HepG2 (cell line): ENCODE results near the gene CALML5. TPM values are rescaled to one million over a fixed set of nuclear protein-coding genes. Genes with fewer than 3 reads are reported as not detected.

ENCODE experiments used
- ATAC-seq: fragments of 200-7000 bp; cut with Tn5 transposase; 3 replicates; pipeline ENCODE4 v1.9.1; 2020; ENCODE audit warnings: mild to moderate bottlenecking, moderate library complexity
- BruUV-seq: library from RNA; stranded (reverse); fragments of 400-500 nt; replicated peaks from 2 replicates; lab custom pipeline; 2021; lab: Mats Ljungman, UMichigan
- CTCF ChIA-PET: fragments of 300-600 bp; formaldehyde crosslinking; extraction: SDS; loops from one replicate; lab custom pipeline; 2021; ENCODE audit warnings: low total read pairs, inconsistent platforms, low intra/inter-chr PET ratio; lab: Yijun Ruan, JAX
- POLR2A ChIA-PET: fragments of 350-600 bp; sonication (Branson Sonifier 250); formaldehyde crosslinking; loops from one replicate; lab custom pipeline; 2020; ENCODE audit warnings: antibody characterized with exemption, inconsistent platforms; lab: Yijun Ruan, JAX
- DNase-seq: peaks from one replicate; pipeline ENCODE4 v3.0.0-alpha.2; 2015; ENCODE audit warnings: low spot score
- FAIRE-seq: peaks from 3 replicates; lab custom pipeline; 2011; peaks lifted over from hg19 to GRCh38; lab: Jason Lieb, UNC
- H2AFZ ChIP-seq: one replicate; pipeline ENCODE4 v1.6.1; 2011; ENCODE audit warnings: low read length, inconsistent platforms
- H3K27ac ChIP-seq: fragments of 300-600 bp; 3 replicates; pipeline ENCODE4 v1.8.0; 2011; ENCODE audit warnings: mixed run types, mild to moderate bottlenecking, mixed read lengths, low read length, inconsistent platforms; ENCODE audit not compliant: insufficient read depth; ENCODE audit errors: extremely low read length
- H3K27me3 ChIP-seq, 2 experiments: fragments of 200-600 bp in 1 of 2; 2 replicates in 1 of 2; 3 replicates in 1 of 2; pipeline versions ENCODE4 v1.6.0 to v1.8.0; 2011; ENCODE audit warnings: low read length in 2 of 2, mild to moderate bottlenecking in 2 of 2, moderate library complexity in 2 of 2, inconsistent platforms in 1 of 2; ENCODE audit not compliant: insufficient read depth in 2 of 2, control insufficient read depth in 1 of 2
- H3K36me3 ChIP-seq, 2 experiments: fragments of 200-600 bp in 1 of 2; replicated peaks in 1 of 2; 2 replicates in 1 of 2; 3 replicates in 1 of 2; pipeline versions ENCODE4 v1.5.1 to v1.8.0; 2011; ENCODE audit warnings: low read length in 2 of 2, inconsistent platforms in 1 of 2; ENCODE audit not compliant: insufficient read depth in 2 of 2, control insufficient read depth in 1 of 2
- H3K4me1 ChIP-seq: 2 replicates; pipeline ENCODE4 v1.5.1; 2012; ENCODE audit warnings: low read length, inconsistent platforms; ENCODE audit not compliant: insufficient read depth
- H3K4me2 ChIP-seq: 2 replicates; pipeline ENCODE4 v1.6.0; 2011; ENCODE audit warnings: low read depth, low read length, inconsistent platforms
- H3K4me3 ChIP-seq, 3 experiments: fragments of 200-600 bp in 1 of 3; sonication (generic), shearing (Covaris generic) in 1 of 3; replicated peaks in 1 of 3; 2 replicates each; pipeline ENCODE4 v1.5.1; 2011 to 2016; ENCODE audit warnings: low read length in 3 of 3, inconsistent platforms in 2 of 3, low read depth in 2 of 3, mild to moderate bottlenecking in 2 of 3, control low read depth in 1 of 3, mixed read lengths in 1 of 3; ENCODE audit not compliant: insufficient read depth in 1 of 3
- H3K79me2 ChIP-seq: one replicate; pipeline ENCODE4 v1.6.1; 2011; ENCODE audit warnings: low read length, inconsistent platforms; ENCODE audit not compliant: insufficient read depth
- H3K9ac ChIP-seq: 2 replicates; pipeline ENCODE4 v1.6.0; 2011; ENCODE audit warnings: mild to moderate bottlenecking, low read depth, low read length, inconsistent platforms; ENCODE audit not compliant: insufficient read depth
- H3K9me3 ChIP-seq: 2 replicates; pipeline ENCODE4 v1.5.1; 2012; ENCODE audit warnings: mild to moderate bottlenecking, low read length
- H4K20me1 ChIP-seq: 2 replicates; pipeline ENCODE4 v1.6.0; 2011; ENCODE audit warnings: inconsistent platforms, mild to moderate bottlenecking, low read length, moderate library complexity; ENCODE audit not compliant: insufficient read depth
- ARID2 ChIP-seq: sonication (generic); formaldehyde crosslinking; IDR thresholded peaks from 2 replicates; pipeline ENCODE4 v1.8.1; 2022; ENCODE audit warnings: mild to moderate bottlenecking, missing genetic modification reagents, borderline replicate concordance
- FOXA1 ChIP-seq, 2 experiments: fragments of 450-650 bp in 1 of 2; sonication (generic) in 1 of 2; formaldehyde crosslinking in 1 of 2; IDR thresholded peaks; 2 replicates each; pipeline versions ENCODE4 v1.4.0 to v1.6.1; 2016 to 2020; ENCODE audit warnings: missing genetic modification reagents in 1 of 2
- IKZF1 ChIP-seq: fragments of 450-650 bp; IDR thresholded peaks from 2 replicates; pipeline ENCODE4 v1.7.1; 2016
- PHF8 ChIP-seq: sonication (generic); formaldehyde crosslinking; IDR thresholded peaks from 2 replicates; pipeline ENCODE4 v1.5.0; 2020; ENCODE audit warnings: missing genetic modification reagents
- SP1 ChIP-seq, 2 experiments: fragments of 450-650 bp in 1 of 2; sonication (generic) in 1 of 2; formaldehyde crosslinking in 1 of 2; IDR thresholded peaks; 2 replicates each; pipeline versions ENCODE4 v1.4.0 to v1.6.1; 2016 to 2020; ENCODE audit warnings: missing genetic modification reagents in 1 of 2
- ZNF782 ChIP-seq: sonication (generic); formaldehyde crosslinking; IDR thresholded peaks from 2 replicates; pipeline ENCODE4 v1.4.0; 2020; ENCODE audit warnings: missing genetic modification reagents, mild to moderate bottlenecking, borderline replicate concordance
- WGBS: methylation state at CpG from one replicate; pipeline ENCODE4 v1.1.6; 2017; ENCODE audit warnings: low lambda C conversion rate; 5-methylcytosine and 5-hydroxymethylcytosine counted together
- in situ Hi-C: cut with HindIII; loops from 2 replicates; pipeline ENCODE4 v1.10.0; 2017; ENCODE audit warnings: low pct_unique_long_range_greater_than_20kb; ENCODE audit not compliant: extremely low pct_ligation_motif_present
- intact Hi-C: fragments of 100-400 bp; cut with micrococcal nuclease; formaldehyde crosslinking; loops from one replicate; pipeline ENCODE4 v1.10.0; 2022; ENCODE audit not compliant: unreplicated experiment
- polyA plus RNA-seq, 8 experiments: library from polyadenylated mRNA; depleted of rRNA in 3 of 8; stranded (reverse) in 7 of 8; unstranded in 1 of 8; fragments of >200 nt; fragmentation: Illumina TruSeq in 4 of 8; extraction: Trizol in 4 of 8; gene quantifications; 2 replicates each; pipeline versions ENCODE4 v1.2.1 to v1.2.3, GENCODE V29; 2011 to 2016; ENCODE audit warnings: low read depth in 4 of 8, missing spikeins in 1 of 8, mixed read lengths in 1 of 8; ENCODE audit not compliant: insufficient read depth in 1 of 8
- total RNA-seq, 5 experiments: library from RNA; depleted of rRNA; stranded (reverse); fragments of >200 nt; fragmentation: Illumina TruSeq; extraction: Trizol; gene quantifications; 2 replicates each; pipeline ENCODE4 v1.2.3, GENCODE V29; 2016; ENCODE audit warnings: low read depth in 1 of 5
- TF ChIP-seq, protein P1 (sequence below): sonication (generic); formaldehyde crosslinking; IDR thresholded peaks from 2 replicates; pipeline ENCODE4 v1.4.0; 2020; ENCODE audit warnings: mild to moderate bottlenecking, missing genetic modification reagents
- TF ChIP-seq, protein P2 (sequence below): sonication (generic); formaldehyde crosslinking; IDR thresholded peaks from 2 replicates; pipeline ENCODE4 v1.5.0; 2020; ENCODE audit warnings: mild to moderate bottlenecking, missing genetic modification reagents
- TF ChIP-seq, protein P3 (sequence below): sonication (generic); formaldehyde crosslinking; IDR thresholded peaks from 2 replicates; pipeline ENCODE4 v1.9.0; 2021; ENCODE audit warnings: mild to moderate bottlenecking, missing genetic modification reagents

The CALML5 gene
- total and polyA plus RNA-seq, 2 of the 13 experiments (the other 11 are each of a cell fraction or from before 2014, with no cell fraction given): not detected

DNA sequence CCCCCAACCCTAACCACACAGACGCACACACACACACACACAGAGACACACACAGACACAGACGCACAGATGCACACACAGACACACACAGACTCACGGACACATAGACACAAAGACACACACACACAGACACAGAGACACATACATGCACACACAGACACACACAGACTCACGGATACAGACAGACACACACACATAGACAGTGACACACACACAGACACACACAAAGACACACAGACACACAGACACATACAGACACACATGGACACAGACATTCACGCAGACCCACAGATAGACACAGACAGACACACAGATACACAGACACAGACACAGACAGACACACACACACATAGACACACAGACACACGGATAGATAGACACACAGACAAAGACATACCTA lies 2.1 kb downstream of the CALML5 start:
- Histone ChIP-seq H3K4me1 (peaks cover 75% of the 10 kb centered on the region), H2AFZ (no peak overlapping the region), H3K36me3 (no peaks in the 10 kb centered on the region), H3K4me3 (no peak overlapping the region), H4K20me1 (no peaks in the 10 kb centered on the region), H3K9ac (no peak overlapping the region), H3K27ac (no peak overlapping the region), H3K9me3 (peaks cover 4% of the 10 kb centered on the region; the same call in 1 of the 2 replicates), H3K79me2 (no peaks in the 10 kb centered on the region), H3K27me3 (peaks cover 0 to 33% of the 10 kb centered on the region in 2 experiments; a peak in 2 of 5 replicates), H3K4me2 (no peak overlapping the region)
- DNase-seq (no peak), ATAC-seq (no peak), FAIRE-seq (no peak)
- intact Hi-C loops: no loop called here
- no TSS peak for BruUV-seq
- ChIA-PET POLR2A (no interaction called here), CTCF (no interaction called here)
- in situ Hi-C loops: no loop called here
- 52% methylated on average over 6 of the region's 6 CpGs for WGBS
- TF ChIP-seq, protein P1, sequence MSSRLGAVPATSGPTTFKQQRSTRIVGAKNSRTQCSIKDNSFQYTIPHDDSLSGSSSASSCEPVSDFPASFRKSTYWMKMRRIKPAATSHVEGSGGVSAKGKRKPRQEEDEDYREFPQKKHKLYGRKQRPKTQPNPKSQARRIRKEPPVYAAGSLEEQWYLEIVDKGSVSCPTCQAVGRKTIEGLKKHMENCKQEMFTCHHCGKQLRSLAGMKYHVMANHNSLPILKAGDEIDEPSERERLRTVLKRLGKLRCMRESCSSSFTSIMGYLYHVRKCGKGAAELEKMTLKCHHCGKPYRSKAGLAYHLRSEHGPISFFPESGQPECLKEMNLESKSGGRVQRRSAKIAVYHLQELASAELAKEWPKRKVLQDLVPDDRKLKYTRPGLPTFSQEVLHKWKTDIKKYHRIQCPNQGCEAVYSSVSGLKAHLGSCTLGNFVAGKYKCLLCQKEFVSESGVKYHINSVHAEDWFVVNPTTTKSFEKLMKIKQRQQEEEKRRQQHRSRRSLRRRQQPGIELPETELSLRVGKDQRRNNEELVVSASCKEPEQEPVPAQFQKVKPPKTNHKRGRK (CRISPR knock-in tag): no peak
- no peak for TF ChIP-seq ARID2
- TF ChIP-seq, protein P2, sequence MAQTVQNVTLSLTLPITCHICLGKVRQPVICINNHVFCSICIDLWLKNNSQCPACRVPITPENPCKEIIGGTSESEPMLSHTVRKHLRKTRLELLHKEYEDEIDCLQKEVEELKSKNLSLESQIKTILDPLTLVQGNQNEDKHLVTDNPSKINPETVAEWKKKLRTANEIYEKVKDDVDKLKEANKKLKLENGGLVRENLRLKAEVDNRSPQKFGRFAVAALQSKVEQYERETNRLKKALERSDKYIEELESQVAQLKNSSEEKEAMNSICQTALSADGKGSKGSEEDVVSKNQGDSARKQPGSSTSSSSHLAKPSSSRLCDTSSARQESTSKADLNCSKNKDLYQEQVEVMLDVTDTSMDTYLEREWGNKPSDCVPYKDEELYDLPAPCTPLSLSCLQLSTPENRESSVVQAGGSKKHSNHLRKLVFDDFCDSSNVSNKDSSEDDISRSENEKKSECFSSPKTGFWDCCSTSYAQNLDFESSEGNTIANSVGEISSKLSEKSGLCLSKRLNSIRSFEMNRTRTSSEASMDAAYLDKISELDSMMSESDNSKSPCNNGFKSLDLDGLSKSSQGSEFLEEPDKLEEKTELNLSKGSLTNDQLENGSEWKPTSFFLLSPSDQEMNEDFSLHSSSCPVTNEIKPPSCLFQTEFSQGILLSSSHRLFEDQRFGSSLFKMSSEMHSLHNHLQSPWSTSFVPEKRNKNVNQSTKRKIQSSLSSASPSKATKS (CRISPR knock-in tag): no peak
- TF ChIP-seq, protein P3, sequence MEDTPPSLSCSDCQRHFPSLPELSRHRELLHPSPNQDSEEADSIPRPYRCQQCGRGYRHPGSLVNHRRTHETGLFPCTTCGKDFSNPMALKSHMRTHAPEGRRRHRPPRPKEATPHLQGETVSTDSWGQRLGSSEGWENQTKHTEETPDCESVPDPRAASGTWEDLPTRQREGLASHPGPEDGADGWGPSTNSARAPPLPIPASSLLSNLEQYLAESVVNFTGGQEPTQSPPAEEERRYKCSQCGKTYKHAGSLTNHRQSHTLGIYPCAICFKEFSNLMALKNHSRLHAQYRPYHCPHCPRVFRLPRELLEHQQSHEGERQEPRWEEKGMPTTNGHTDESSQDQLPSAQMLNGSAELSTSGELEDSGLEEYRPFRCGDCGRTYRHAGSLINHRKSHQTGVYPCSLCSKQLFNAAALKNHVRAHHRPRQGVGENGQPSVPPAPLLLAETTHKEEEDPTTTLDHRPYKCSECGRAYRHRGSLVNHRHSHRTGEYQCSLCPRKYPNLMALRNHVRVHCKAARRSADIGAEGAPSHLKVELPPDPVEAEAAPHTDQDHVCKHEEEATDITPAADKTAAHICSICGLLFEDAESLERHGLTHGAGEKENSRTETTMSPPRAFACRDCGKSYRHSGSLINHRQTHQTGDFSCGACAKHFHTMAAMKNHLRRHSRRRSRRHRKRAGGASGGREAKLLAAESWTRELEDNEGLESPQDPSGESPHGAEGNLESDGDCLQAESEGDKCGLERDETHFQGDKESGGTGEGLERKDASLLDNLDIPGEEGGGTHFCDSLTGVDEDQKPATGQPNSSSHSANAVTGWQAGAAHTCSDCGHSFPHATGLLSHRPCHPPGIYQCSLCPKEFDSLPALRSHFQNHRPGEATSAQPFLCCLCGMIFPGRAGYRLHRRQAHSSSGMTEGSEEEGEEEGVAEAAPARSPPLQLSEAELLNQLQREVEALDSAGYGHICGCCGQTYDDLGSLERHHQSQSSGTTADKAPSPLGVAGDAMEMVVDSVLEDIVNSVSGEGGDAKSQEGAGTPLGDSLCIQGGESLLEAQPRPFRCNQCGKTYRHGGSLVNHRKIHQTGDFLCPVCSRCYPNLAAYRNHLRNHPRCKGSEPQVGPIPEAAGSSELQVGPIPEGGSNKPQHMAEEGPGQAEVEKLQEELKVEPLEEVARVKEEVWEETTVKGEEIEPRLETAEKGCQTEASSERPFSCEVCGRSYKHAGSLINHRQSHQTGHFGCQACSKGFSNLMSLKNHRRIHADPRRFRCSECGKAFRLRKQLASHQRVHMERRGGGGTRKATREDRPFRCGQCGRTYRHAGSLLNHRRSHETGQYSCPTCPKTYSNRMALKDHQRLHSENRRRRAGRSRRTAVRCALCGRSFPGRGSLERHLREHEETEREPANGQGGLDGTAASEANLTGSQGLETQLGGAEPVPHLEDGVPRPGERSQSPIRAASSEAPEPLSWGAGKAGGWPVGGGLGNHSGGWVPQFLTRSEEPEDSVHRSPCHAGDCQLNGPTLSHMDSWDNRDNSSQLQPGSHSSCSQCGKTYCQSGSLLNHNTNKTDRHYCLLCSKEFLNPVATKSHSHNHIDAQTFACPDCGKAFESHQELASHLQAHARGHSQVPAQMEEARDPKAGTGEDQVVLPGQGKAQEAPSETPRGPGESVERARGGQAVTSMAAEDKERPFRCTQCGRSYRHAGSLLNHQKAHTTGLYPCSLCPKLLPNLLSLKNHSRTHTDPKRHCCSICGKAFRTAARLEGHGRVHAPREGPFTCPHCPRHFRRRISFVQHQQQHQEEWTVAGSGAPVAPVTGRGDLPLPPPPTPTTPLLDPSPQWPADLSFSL: peak; percentile 81; the same call in 1 of the 2 replicates
- TF ChIP-seq SP1 (IDR thresholded peaks at IDR 0.05): 0 out of 2 replicates have a peak, but pooled peaks have one; percentile 7
- no peak for TF ChIP-seq SP1 (CRISPR knock-in tag; IDR thresholded peaks at IDR 0.05)
- TF ChIP-seq PHF8 (CRISPR knock-in tag): no peak
- TF ChIP-seq ZNF782 (CRISPR knock-in tag): no peak
- TF ChIP-seq IKZF1: peak; percentile 38; the same call in 1 of the 2 replicates
- TF ChIP-seq FOXA1 (IDR thresholded peaks at IDR 0.05): 0 out of 2 replicates have a peak, but pooled peaks have one; percentile 2
- TF ChIP-seq FOXA1 (CRISPR knock-in tag; IDR thresholded peaks at IDR 0.05): no peak
